GM10847 (cell line): ENCODE results near the gene COG7.

ENCODE experiments used
- POLR2A ChIP-seq: IDR thresholded peaks from 2 replicates; pipeline ENCODE4 v1.6.1; 2011; ENCODE audit not compliant: insufficient read length; ENCODE audit errors: extremely low read depth

The COG7 gene

GRCh38 chr16:23452572-23453337 is at the start of gene COG7:
Gene COG7 (minus strand): TSS chr16:23453189. CDS start chr16:23452994, 195 bp downstream.
- no peak for TF ChIP-seq POLR2A

GRCh38 chr16:23502466-23502865 is 49.5 kb upstream of the COG7 start:
- TF ChIP-seq POLR2A: no peak

- no peak for TF ChIP-seq POLR2A
These were observed 48.3 kb upstream of the COG7 start for GRCh38 chr16:23501291-23501690.

- no peak for TF ChIP-seq POLR2A
These were observed 47.9 kb upstream of the COG7 start for GRCh38 chr16:23500862-23501225.

GRCh38 chr16:23500212-23500861 is 47.3 kb upstream of the COG7 start:
- no peak for TF ChIP-seq POLR2A

- no peak for TF ChIP-seq POLR2A
These were observed 46.8 kb upstream of the COG7 start for GRCh38 chr16:23499801-23500200.

- TF ChIP-seq POLR2A: no peak
These were observed 45.9 kb upstream of the COG7 start for GRCh38 chr16:23498863-23499262.

GRCh38 chr16:23497543-23497868 is 44.5 kb upstream of the COG7 start:
- no peak for TF ChIP-seq POLR2A

- no peak for TF ChIP-seq POLR2A
These were observed 44.0 kb upstream of the COG7 start for GRCh38 chr16:23496821-23497542.

GRCh38 chr16:23495671-23496070 is 42.7 kb upstream of the COG7 start:
- no peak for TF ChIP-seq POLR2A

- no peak for TF ChIP-seq POLR2A
These were observed 41.2 kb upstream of the COG7 start for GRCh38 chr16:23494188-23494587.

- no peak for TF ChIP-seq POLR2A
These were observed 38.8 kb upstream of the COG7 start for GRCh38 chr16:23491490-23492391.

GRCh38 chr16:23486480-23486879 is 33.5 kb upstream of the COG7 start:
- no peak for TF ChIP-seq POLR2A

GRCh38 chr16:23485841-23486240 is 32.9 kb upstream of the COG7 start:
- no peak for TF ChIP-seq POLR2A

GRCh38 chr16:23485257-23485614 is 32.2 kb upstream of the COG7 start:
- TF ChIP-seq POLR2A: no peak
